ENCODE data around the gene GPAM.
A peak's percentile ranks its signal among the peaks of the same experiment; 100 is the strongest.

GPAM gene

GRCh38 chr10:112145263-112145662, 38.3 kb downstream of the GPAM start:
- Histone ChIP-seq H3K4me3 (ENCODE audit: low read length) (no peak overlapping the region), H3K36me3 (ENCODE audit: control insufficient read depth, insufficient read depth, low read length, severe bottlenecking) (peaks cover 45% of the 10 kb centered on the region), H3K27me3 (replicated peaks; ENCODE audit: control insufficient read depth, insufficient read depth, low read length) (no peaks in the 10 kb centered on the region), H3K9me3 (ENCODE audit: control insufficient read depth, low read length) (no peaks in the 10 kb centered on the region), H3K9ac (ENCODE audit: low read length) (no peak overlapping the region), H3K4me1 (ENCODE audit: control insufficient read depth, insufficient read depth, low read length) (no peaks in the 10 kb centered on the region)
- DNase-seq (ENCODE audit: low read depth) = no peak

- H3K36me3 ChIP-seq (ENCODE audit: control insufficient read depth, insufficient read depth, low read length, severe bottlenecking) = peaks cover 27% of the 10 kb centered on the region
- no peak for DNase-seq (ENCODE audit: low read depth)
- H3K27me3 ChIP-seq (replicated peaks; ENCODE audit: control insufficient read depth, insufficient read depth, low read length) = no peaks in the 10 kb centered on the region
- H3K4me1 ChIP-seq (ENCODE audit: control insufficient read depth, insufficient read depth, low read length) = no peaks in the 10 kb centered on the region
- no peak overlapping the region for H3K4me3 ChIP-seq (ENCODE audit: low read length)
- H3K9me3 ChIP-seq (ENCODE audit: control insufficient read depth, low read length) = no peaks in the 10 kb centered on the region
- H3K9ac ChIP-seq (ENCODE audit: low read length) = no peak overlapping the region
Observed at GRCh38 chr10:112143420-112143819, 40.1 kb downstream of the GPAM start.

GRCh38 chr10:112141292-112141691, 42.3 kb downstream of the GPAM start:
- Histone ChIP-seq H3K36me3 (ENCODE audit: control insufficient read depth, insufficient read depth, low read length, severe bottlenecking) (peaks cover 6% of the 10 kb centered on the region), H3K4me1 (ENCODE audit: control insufficient read depth, insufficient read depth, low read length) (no peaks in the 10 kb centered on the region), H3K9me3 (ENCODE audit: control insufficient read depth, low read length) (no peaks in the 10 kb centered on the region), H3K9ac (ENCODE audit: low read length) (peak overlapping the region; percentile 9), H3K27me3 (replicated peaks; ENCODE audit: control insufficient read depth, insufficient read depth, low read length) (no peaks in the 10 kb centered on the region), H3K4me3 (ENCODE audit: low read length) (no peak overlapping the region)
- no peak for DNase-seq (ENCODE audit: low read depth)

- no peak overlapping the region for H3K4me3 ChIP-seq (ENCODE audit: low read length)
- peak overlapping the region; percentile 9 for H3K9ac ChIP-seq (ENCODE audit: low read length)
- no peaks in the 10 kb centered on the region for H3K27me3 ChIP-seq (replicated peaks; ENCODE audit: control insufficient read depth, insufficient read depth, low read length)
- DNase-seq (ENCODE audit: low read depth) = peak; percentile 83
- H3K9me3 ChIP-seq (ENCODE audit: control insufficient read depth, low read length) = no peaks in the 10 kb centered on the region
- no peaks in the 10 kb centered on the region for H3K36me3 ChIP-seq (ENCODE audit: control insufficient read depth, insufficient read depth, low read length, severe bottlenecking)
- no peaks in the 10 kb centered on the region for H3K4me1 ChIP-seq (ENCODE audit: control insufficient read depth, insufficient read depth, low read length)
Observed at GRCh38 chr10:112140110-112140970, 43.2 kb downstream of the GPAM start.

- no peaks in the 10 kb centered on the region for H3K36me3 ChIP-seq (ENCODE audit: control insufficient read depth, insufficient read depth, low read length, severe bottlenecking)
- no peaks in the 10 kb centered on the region for H3K4me1 ChIP-seq (ENCODE audit: control insufficient read depth, insufficient read depth, low read length)
- H3K9me3 ChIP-seq (ENCODE audit: control insufficient read depth, low read length) = no peaks in the 10 kb centered on the region
- no peak overlapping the region for H3K9ac ChIP-seq (ENCODE audit: low read length)
- no peaks in the 10 kb centered on the region for H3K27me3 ChIP-seq (replicated peaks; ENCODE audit: control insufficient read depth, insufficient read depth, low read length)
- no peak overlapping the region for H3K4me3 ChIP-seq (ENCODE audit: low read length)
- no peak for DNase-seq (ENCODE audit: low read depth)
Observed at GRCh38 chr10:112139176-112139575, 44.4 kb downstream of the GPAM start.

- no peaks in the 10 kb centered on the region for H3K27me3 ChIP-seq (replicated peaks; ENCODE audit: control insufficient read depth, insufficient read depth, low read length)
- DNase-seq (ENCODE audit: low read depth) = peak; percentile 79
- H3K9me3 ChIP-seq (ENCODE audit: control insufficient read depth, low read length) = no peaks in the 10 kb centered on the region
- H3K4me1 ChIP-seq (ENCODE audit: control insufficient read depth, insufficient read depth, low read length) = no peaks in the 10 kb centered on the region
- no peak overlapping the region for H3K9ac ChIP-seq (ENCODE audit: low read length)
- no peak overlapping the region for H3K4me3 ChIP-seq (ENCODE audit: low read length)
- H3K36me3 ChIP-seq (ENCODE audit: control insufficient read depth, insufficient read depth, low read length, severe bottlenecking) = no peaks in the 10 kb centered on the region
Observed at GRCh38 chr10:112137154-112137987, 46.2 kb downstream of the GPAM start.

GRCh38 chr10:112136486-112137153, 46.9 kb downstream of the GPAM start:
- H3K4me1 ChIP-seq (ENCODE audit: control insufficient read depth, insufficient read depth, low read length) = no peaks in the 10 kb centered on the region
- DNase-seq (ENCODE audit: low read depth) = no peak
- no peaks in the 10 kb centered on the region for H3K36me3 ChIP-seq (ENCODE audit: control insufficient read depth, insufficient read depth, low read length, severe bottlenecking)
- H3K4me3 ChIP-seq (ENCODE audit: low read length) = no peak overlapping the region
- no peak overlapping the region for H3K9ac ChIP-seq (ENCODE audit: low read length)
- H3K27me3 ChIP-seq (replicated peaks; ENCODE audit: control insufficient read depth, insufficient read depth, low read length) = no peaks in the 10 kb centered on the region
- no peaks in the 10 kb centered on the region for H3K9me3 ChIP-seq (ENCODE audit: control insufficient read depth, low read length)

- no peaks in the 10 kb centered on the region for H3K27me3 ChIP-seq (replicated peaks; ENCODE audit: control insufficient read depth, insufficient read depth, low read length)
- H3K9me3 ChIP-seq (ENCODE audit: control insufficient read depth, low read length) = no peaks in the 10 kb centered on the region
- no peak for DNase-seq (ENCODE audit: low read depth)
- H3K36me3 ChIP-seq (ENCODE audit: control insufficient read depth, insufficient read depth, low read length, severe bottlenecking) = no peaks in the 10 kb centered on the region
- H3K4me3 ChIP-seq (ENCODE audit: low read length) = no peak overlapping the region
- H3K4me1 ChIP-seq (ENCODE audit: control insufficient read depth, insufficient read depth, low read length) = no peaks in the 10 kb centered on the region
- no peak overlapping the region for H3K9ac ChIP-seq (ENCODE audit: low read length)
Observed at GRCh38 chr10:112135604-112136003, 48.0 kb downstream of the GPAM start.

GRCh38 chr10:112132435-112132834, 51.1 kb downstream of the GPAM start:
- Histone ChIP-seq H3K27me3 (replicated peaks; ENCODE audit: control insufficient read depth, insufficient read depth, low read length) (peaks cover 2% of the 10 kb centered on the region), H3K9me3 (ENCODE audit: control insufficient read depth, low read length) (no peaks in the 10 kb centered on the region), H3K9ac (ENCODE audit: low read length) (no peak overlapping the region), H3K4me1 (ENCODE audit: control insufficient read depth, insufficient read depth, low read length) (no peaks in the 10 kb centered on the region), H3K36me3 (ENCODE audit: control insufficient read depth, insufficient read depth, low read length, severe bottlenecking) (no peaks in the 10 kb centered on the region), H3K4me3 (ENCODE audit: low read length) (no peak overlapping the region)
- no peak for DNase-seq (ENCODE audit: low read depth)

GRCh38 chr10:112131996-112132395, 51.6 kb downstream of the GPAM start:
- Histone ChIP-seq H3K9ac (ENCODE audit: low read length) (no peak overlapping the region), H3K36me3 (ENCODE audit: control insufficient read depth, insufficient read depth, low read length, severe bottlenecking) (no peaks in the 10 kb centered on the region), H3K27me3 (replicated peaks; ENCODE audit: control insufficient read depth, insufficient read depth, low read length) (peaks cover 4% of the 10 kb centered on the region), H3K4me1 (ENCODE audit: control insufficient read depth, insufficient read depth, low read length) (no peaks in the 10 kb centered on the region), H3K9me3 (ENCODE audit: control insufficient read depth, low read length) (no peaks in the 10 kb centered on the region), H3K4me3 (ENCODE audit: low read length) (no peak overlapping the region)
- no peak for DNase-seq (ENCODE audit: low read depth)

GRCh38 chr10:112131346-112131745, 52.2 kb downstream of the GPAM start:
- no peaks in the 10 kb centered on the region for H3K9me3 ChIP-seq (ENCODE audit: control insufficient read depth, low read length)

More at GRCh38 chr10:112131346-112131745, 52.2 kb downstream of the GPAM start:
- H3K4me3 ChIP-seq (ENCODE audit: low read length) = no peak overlapping the region
- no peak for DNase-seq (ENCODE audit: low read depth)
- no peak overlapping the region for H3K9ac ChIP-seq (ENCODE audit: low read length)
- H3K4me1 ChIP-seq (ENCODE audit: control insufficient read depth, insufficient read depth, low read length) = no peaks in the 10 kb centered on the region
- H3K27me3 ChIP-seq (replicated peaks; ENCODE audit: control insufficient read depth, insufficient read depth, low read length) = peaks cover 4% of the 10 kb centered on the region
- no peaks in the 10 kb centered on the region for H3K36me3 ChIP-seq (ENCODE audit: control insufficient read depth, insufficient read depth, low read length, severe bottlenecking)

All from adipocyte (in vitro differentiated cells).